ENCODE data around the gene TLR4.

TLR4 gene

GRCh38 chr9:117744856-117745389 lies 40.7 kb downstream of the TLR4 start:
- peak; percentile 31 for DNase-seq (ENCODE audit: low spot score)

- no peak for DNase-seq (ENCODE audit: low spot score)
Observed at GRCh38 chr9:117745598-117745997, 41.4 kb downstream of the TLR4 start.

DNA sequence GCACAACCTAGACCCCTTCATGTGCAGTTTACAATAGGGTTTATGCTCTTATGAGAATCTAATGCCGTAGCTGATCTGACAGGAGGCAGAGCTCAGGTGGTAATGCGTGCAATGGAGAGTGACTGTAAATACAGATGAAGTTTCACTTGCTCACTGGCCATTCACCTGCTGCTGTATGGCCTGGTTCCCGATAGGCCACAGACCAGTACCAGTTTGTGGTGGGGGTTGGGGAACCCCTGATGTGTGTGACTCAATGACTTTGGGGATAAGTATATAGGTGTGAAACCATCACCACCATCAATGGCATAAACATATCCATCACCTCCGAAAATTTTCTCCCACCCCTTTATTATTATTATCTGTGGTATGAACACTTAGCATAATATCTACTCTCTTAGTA lies 42.1 kb downstream of the TLR4 start:
- no peak for DNase-seq (ENCODE audit: low spot score)

GRCh38 chr9:117747386-117747970 lies 43.3 kb downstream of the TLR4 start:
- no peak for DNase-seq (ENCODE audit: low spot score)

DNA sequence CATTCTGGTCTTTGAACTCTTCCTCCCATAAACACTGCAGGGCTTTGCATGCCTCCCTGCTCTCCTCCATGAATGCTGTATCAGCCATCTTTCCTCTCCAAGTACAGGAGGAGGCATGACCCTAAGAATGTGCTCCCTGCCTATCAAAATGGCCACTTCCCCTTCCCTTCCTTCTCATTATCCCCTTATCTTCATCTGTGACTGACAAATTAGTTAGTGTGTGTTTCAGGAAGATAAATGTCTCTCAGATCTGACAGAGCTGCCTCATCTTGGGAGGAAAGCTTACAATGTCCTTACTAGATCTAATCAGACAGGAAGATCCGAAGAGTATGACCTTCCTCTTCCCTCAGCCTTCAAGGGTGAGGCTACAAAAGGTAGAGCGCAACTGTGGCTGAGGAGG lies 46.2 kb downstream of the TLR4 start:
- DNase-seq (ENCODE audit: low spot score): no peak

- DNase-seq (ENCODE audit: low spot score): no peak
Observed at GRCh38 chr9:117752894-117753293, 48.7 kb downstream of the TLR4 start.

DNA sequence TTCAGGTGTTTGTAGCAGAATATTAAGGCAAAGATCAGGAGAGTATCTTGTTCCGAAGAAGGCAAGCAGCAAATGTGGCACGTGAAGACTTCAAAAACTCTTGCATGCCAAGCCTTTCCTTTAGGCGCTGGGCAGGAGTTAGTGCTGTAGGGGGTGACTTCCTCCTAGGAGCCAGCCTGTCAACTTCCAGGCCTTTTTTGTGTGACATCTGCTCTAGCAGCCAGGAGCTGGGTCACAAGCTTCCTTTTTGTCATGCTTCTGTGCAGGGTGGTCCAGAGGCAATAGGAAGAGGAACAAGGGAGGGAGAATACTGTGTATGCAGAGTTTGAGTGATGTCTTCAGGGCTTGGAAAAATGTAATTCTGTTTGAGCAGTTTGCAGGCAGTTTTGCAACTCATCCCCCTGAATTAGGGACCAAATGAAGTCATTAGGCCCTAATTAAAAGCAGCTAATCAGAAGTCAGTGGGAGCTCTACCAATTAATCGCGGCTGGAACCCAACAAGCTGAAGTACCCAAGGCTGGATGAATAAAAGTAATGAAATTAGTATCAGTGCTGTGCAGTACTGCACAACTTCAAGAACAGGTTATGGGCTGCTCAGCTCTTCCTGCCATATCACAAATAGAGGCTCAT lies 53.5 kb downstream of the TLR4 start:
- no peak for DNase-seq (ENCODE audit: low spot score)

GRCh38 chr9:117763314-117763713 lies 59.1 kb downstream of the TLR4 start:
- DNase-seq (ENCODE audit: low spot score): no peak

GRCh38 chr9:117768750-117769395 lies 64.7 kb downstream of the TLR4 start:
- no peak for DNase-seq (ENCODE audit: low spot score)

DNA sequence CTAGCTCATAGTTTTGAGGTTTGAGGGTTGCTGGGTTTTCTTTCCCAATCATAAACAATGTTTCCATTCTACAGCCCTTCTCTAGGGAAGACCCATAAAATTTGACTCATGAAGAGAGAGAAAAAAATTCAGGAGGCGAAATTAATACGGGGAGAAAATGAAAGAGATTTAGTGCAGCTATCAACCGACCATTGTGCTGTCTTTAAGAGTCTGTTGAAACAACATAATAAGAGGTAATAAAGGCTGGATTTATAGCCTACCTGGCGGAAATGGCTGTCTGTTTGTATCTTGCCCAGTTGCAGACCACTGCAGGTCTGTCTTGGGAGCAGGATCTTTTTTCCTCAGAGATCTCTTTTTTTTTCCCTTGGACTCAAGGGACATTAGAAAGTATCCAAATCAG lies 66.9 kb downstream of the TLR4 start:
- DNase-seq (ENCODE audit: low spot score): no peak

DNA sequence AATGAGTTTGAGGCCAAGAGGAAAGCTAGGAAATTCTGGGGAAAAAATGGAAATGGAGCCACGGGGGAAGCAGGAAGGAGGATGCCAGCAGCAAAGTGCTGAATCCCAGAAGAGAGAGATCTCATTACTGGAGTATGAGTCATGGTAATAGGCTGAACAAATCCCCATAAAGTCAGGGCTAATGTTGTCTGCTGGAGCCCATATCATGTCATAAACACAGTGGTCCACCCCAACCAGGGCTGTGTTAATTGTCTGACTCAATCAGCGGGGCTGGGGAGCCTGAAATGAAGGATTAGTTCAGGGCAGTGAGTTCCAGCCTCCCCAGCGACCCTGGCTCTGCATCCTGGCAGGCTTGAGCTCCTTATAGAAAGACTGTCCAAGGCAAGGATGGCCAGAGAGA lies 68.8 kb downstream of the TLR4 start:
- DNase-seq (ENCODE audit: low spot score): no peak
